ENCODE results near the gene RPL36AL.

The RPL36AL gene

GRCh38 chr14:49607583-49607982 is 12.8 kb downstream of the RPL36AL start:
- CTCF ChIA-PET: interaction anchor here (1.0 to 1.2 kb wide), 2 partner anchors 11 to 13 kb away, joined by 3 read pairs; partner anchors contain the start of genes MGAT2 and RPL36AL

GRCh38 chr14:49598485-49599300 is 21.7 kb downstream of the RPL36AL start, which contains the start of gene LRR1:
Gene LRR1, plus strand, starts transcription at chr14:49598940. Its CDS starts 81 bp downstream, at chr14:49599021.
- H3K9me3 ChIP-seq (ENCODE audit: control extremely low read depth in 1 of 5, control insufficient read depth in 4 of 5, insufficient read depth in 2 of 5, low read depth in 1 of 5, low read length in 4 of 5): no peaks in the 10 kb centered on the region
- peak within 1 kb of the TSS; percentile 97 to 99 for H3K27ac ChIP-seq (ENCODE audit: insufficient read depth in 1 of 2, low read depth in 1 of 2, low read length in 2 of 2, poor library complexity in 1 of 2, severe bottlenecking in 2 of 2)
- peak; percentile 80 to 91 (median 87) for DNase-seq
- H3K4me1 ChIP-seq (ENCODE audit: control extremely low read depth in 1 of 4, control insufficient read depth in 4 of 4, insufficient read depth in 4 of 4, low read length in 3 of 4): peaks cover 18 to 48% (median 32%) of the 10 kb centered on the region in 4 experiments
- WGBS (ENCODE audit: insufficient coverage): under 1% methylated on average over 59 of the region's 77 CpGs
- ChIA-PET CTCF (interaction anchor here (0.7 to 3.4 kb wide), 4 partner anchors 11 to 101 kb away, joined by 3 to 20 read pairs (median 4); partner anchors contain the start of genes DNAAF2 and RPS29), POLR2A (interaction anchor here (0.6 to 2.3 kb wide), 5 partner anchors 12 to 35 kb away, joined by 3 to 16 read pairs (median 9); partner anchors contain the start of genes DNAAF2, MGAT2, RPL36AL and RPS29)
- H3K4me3 ChIP-seq (ENCODE audit: control insufficient read depth in 1 of 7, extremely low read depth in 1 of 7, insufficient read depth in 4 of 7, low read depth in 2 of 7, low read length in 6 of 7): peak within 1 kb of the TSS; percentile 88 to 98 (median 95)
- peaks cover 0 to 12% (median 0%) of the 10 kb centered on the region in 4 experiments for H3K36me3 ChIP-seq (ENCODE audit: control insufficient read depth in 4 of 4, insufficient read depth in 4 of 4, low read length in 3 of 4)
- no peaks in the 10 kb centered on the region for H3K27me3 ChIP-seq (replicated peaks in 2 of 5; ENCODE audit: control insufficient read depth in 4 of 5, insufficient read depth in 5 of 5, low read length in 4 of 5)

More at GRCh38 chr14:49607583-49607982, 12.8 kb downstream of the RPL36AL start:
- POLR2A ChIA-PET: no interaction called here
- no peaks in the 10 kb centered on the region for H3K9me3 ChIP-seq (ENCODE audit: control extremely low read depth in 1 of 5, control insufficient read depth in 4 of 5, insufficient read depth in 2 of 5, low read depth in 1 of 5, low read length in 4 of 5)
- peaks cover 4 to 50% (median 18%) of the 10 kb centered on the region in 4 experiments for H3K36me3 ChIP-seq (ENCODE audit: control insufficient read depth in 4 of 4, insufficient read depth in 4 of 4, low read length in 3 of 4)
- no peak overlapping the region for H3K4me3 ChIP-seq (ENCODE audit: control insufficient read depth in 1 of 7, extremely low read depth in 1 of 7, insufficient read depth in 4 of 7, low read depth in 2 of 7, low read length in 6 of 7)
- DNase-seq: no peak
- no peak overlapping the region for H3K27ac ChIP-seq (ENCODE audit: insufficient read depth in 1 of 2, low read depth in 1 of 2, low read length in 2 of 2, poor library complexity in 1 of 2, severe bottlenecking in 2 of 2)
- 97% methylated on average over 3 of the region's 6 CpGs for WGBS (ENCODE audit: insufficient coverage)
- H3K27me3 ChIP-seq (replicated peaks in 2 of 5; ENCODE audit: control insufficient read depth in 4 of 5, insufficient read depth in 5 of 5, low read length in 4 of 5): no peaks in the 10 kb centered on the region
- no peaks in the 10 kb centered on the region for H3K4me1 ChIP-seq (ENCODE audit: control extremely low read depth in 1 of 4, control insufficient read depth in 4 of 4, insufficient read depth in 4 of 4, low read length in 3 of 4)

- no peak for DNase-seq
- Histone ChIP-seq H3K27me3 (replicated peaks in 2 of 5; ENCODE audit: control insufficient read depth in 4 of 5, insufficient read depth in 5 of 5, low read length in 4 of 5) (no peaks in the 10 kb centered on the region), H3K36me3 (ENCODE audit: control insufficient read depth in 4 of 4, insufficient read depth in 4 of 4, low read length in 3 of 4) (peaks cover 0 to 10% (median 0%) of the 10 kb centered on the region in 4 experiments), H3K4me1 (ENCODE audit: control extremely low read depth in 1 of 4, control insufficient read depth in 4 of 4, insufficient read depth in 4 of 4, low read length in 3 of 4) (peaks cover 19 to 48% (median 32%) of the 10 kb centered on the region in 4 experiments), H3K27ac (ENCODE audit: insufficient read depth in 1 of 2, low read depth in 1 of 2, low read length in 2 of 2, poor library complexity in 1 of 2, severe bottlenecking in 2 of 2) (peak overlapping the region; percentile 97 to 99), H3K9me3 (ENCODE audit: control extremely low read depth in 1 of 5, control insufficient read depth in 4 of 5, insufficient read depth in 2 of 5, low read depth in 1 of 5, low read length in 4 of 5) (no peaks in the 10 kb centered on the region), H3K4me3 (ENCODE audit: control insufficient read depth in 1 of 7, extremely low read depth in 1 of 7, insufficient read depth in 4 of 7, low read depth in 2 of 7, low read length in 6 of 7) (peak overlapping the region; percentile 88 to 98 (median 95))
- POLR2A ChIA-PET: interaction anchor here (1.0 to 2.3 kb wide), 4 partner anchors 12 to 36 kb away, joined by 3 to 16 read pairs (median 9); partner anchors contain the start of genes DNAAF2, MGAT2, RPL36AL and RPS29
- CTCF ChIA-PET: interaction anchor here (0.6 to 3.4 kb wide), 5 partner anchors 11 to 100 kb away, joined by 3 to 20 read pairs (median 3); partner anchors contain the start of genes MGAT2, RPL36AL and RPS29
- WGBS (ENCODE audit: insufficient coverage): 0% methylated on average over 15 of the region's 15 CpGs
Measured at GRCh38 chr14:49598189-49598484, 22.3 kb downstream of the RPL36AL start.

GRCh38 chr14:49594347-49595091 is 25.9 kb downstream of the RPL36AL start:
- peak; percentile 80 to 94 (median 89) for DNase-seq
- no peaks in the 10 kb centered on the region for H3K9me3 ChIP-seq (ENCODE audit: control extremely low read depth in 1 of 5, control insufficient read depth in 4 of 5, insufficient read depth in 2 of 5, low read depth in 1 of 5, low read length in 4 of 5)
- ChIA-PET POLR2A (interaction anchor here (1.1 to 2.5 kb wide), 3 partner anchors 8 to 40 kb away, joined by 8 to 13 read pairs (median 11); partner anchors contain the start of genes MGAT2, RPL36AL and RPS29), CTCF (interaction anchor here (1.3 to 2.2 kb wide), 5 partner anchors 8 to 40 kb away, joined by 3 to 15 read pairs (median 9); partner anchors contain the start of genes DNAAF2, MGAT2, RPL36AL and RPS29)
- H3K27ac ChIP-seq (ENCODE audit: insufficient read depth in 1 of 2, low read depth in 1 of 2, low read length in 2 of 2, poor library complexity in 1 of 2, severe bottlenecking in 2 of 2): peak overlapping the region; percentile 75 to 89
- no peaks in the 10 kb centered on the region for H3K27me3 ChIP-seq (replicated peaks in 2 of 5; ENCODE audit: control insufficient read depth in 4 of 5, insufficient read depth in 5 of 5, low read length in 4 of 5)
- 5% methylated on average over 4 of the region's 4 CpGs for WGBS (ENCODE audit: insufficient coverage)
- H3K4me3 ChIP-seq (ENCODE audit: control insufficient read depth in 1 of 7, extremely low read depth in 1 of 7, insufficient read depth in 4 of 7, low read depth in 2 of 7, low read length in 6 of 7): peak overlapping the region in 2 of 7 experiments; percentile 16 to 46
- H3K4me1 ChIP-seq (ENCODE audit: control extremely low read depth in 1 of 4, control insufficient read depth in 4 of 4, insufficient read depth in 4 of 4, low read length in 3 of 4): peaks cover 19 to 41% (median 30%) of the 10 kb centered on the region in 4 experiments
- no peaks in the 10 kb centered on the region for H3K36me3 ChIP-seq (ENCODE audit: control insufficient read depth in 4 of 4, insufficient read depth in 4 of 4, low read length in 3 of 4)

- H3K36me3 ChIP-seq (ENCODE audit: control insufficient read depth in 4 of 4, insufficient read depth in 4 of 4, low read length in 3 of 4): no peaks in the 10 kb centered on the region
- ChIA-PET POLR2A (interaction anchor here (0.7 kb wide), 1 partner anchor 31 kb away, joined by 4 read pairs; no protein-coding TSS in a partner anchor), CTCF (no interaction called here)
- no peak overlapping the region for H3K27ac ChIP-seq (ENCODE audit: insufficient read depth in 1 of 2, low read depth in 1 of 2, low read length in 2 of 2, poor library complexity in 1 of 2, severe bottlenecking in 2 of 2)
- peak in 1 of 3 donors; percentile 27 for DNase-seq
- WGBS (ENCODE audit: insufficient coverage): no CpG with 5 or more reads among the region's 3 CpGs
- no peak overlapping the region for H3K4me3 ChIP-seq (ENCODE audit: control insufficient read depth in 1 of 7, extremely low read depth in 1 of 7, insufficient read depth in 4 of 7, low read depth in 2 of 7, low read length in 6 of 7)
- H3K9me3 ChIP-seq (ENCODE audit: control extremely low read depth in 1 of 5, control insufficient read depth in 4 of 5, insufficient read depth in 2 of 5, low read depth in 1 of 5, low read length in 4 of 5): no peaks in the 10 kb centered on the region
- peaks cover 19 to 37% (median 27%) of the 10 kb centered on the region in 4 experiments for H3K4me1 ChIP-seq (ENCODE audit: control extremely low read depth in 1 of 4, control insufficient read depth in 4 of 4, insufficient read depth in 4 of 4, low read length in 3 of 4)
- H3K27me3 ChIP-seq (replicated peaks in 2 of 5; ENCODE audit: control insufficient read depth in 4 of 5, insufficient read depth in 5 of 5, low read length in 4 of 5): no peaks in the 10 kb centered on the region
Measured at GRCh38 chr14:49593016-49593415, 27.4 kb downstream of the RPL36AL start.

GRCh38 chr14:49589387-49589786 is 31.0 kb downstream of the RPL36AL start:
- WGBS (ENCODE audit: insufficient coverage): no CpG with 5 or more reads among the region's 3 CpGs
- no peaks in the 10 kb centered on the region for H3K27me3 ChIP-seq (replicated peaks in 2 of 5; ENCODE audit: control insufficient read depth in 4 of 5, insufficient read depth in 5 of 5, low read length in 4 of 5)
- no peaks in the 10 kb centered on the region for H3K9me3 ChIP-seq (ENCODE audit: control extremely low read depth in 1 of 5, control insufficient read depth in 4 of 5, insufficient read depth in 2 of 5, low read depth in 1 of 5, low read length in 4 of 5)
- no peak overlapping the region for H3K27ac ChIP-seq (ENCODE audit: insufficient read depth in 1 of 2, low read depth in 1 of 2, low read length in 2 of 2, poor library complexity in 1 of 2, severe bottlenecking in 2 of 2)
- CTCF ChIA-PET: no interaction called here
- H3K36me3 ChIP-seq (ENCODE audit: control insufficient read depth in 4 of 4, insufficient read depth in 4 of 4, low read length in 3 of 4): peaks cover 0 to 4% (median under 1%) of the 10 kb centered on the region in 4 experiments
- POLR2A ChIA-PET: no interaction called here
- H3K4me3 ChIP-seq (ENCODE audit: control insufficient read depth in 1 of 7, extremely low read depth in 1 of 7, insufficient read depth in 4 of 7, low read depth in 2 of 7, low read length in 6 of 7): no peak overlapping the region
- DNase-seq: no peak
- peaks cover 9 to 16% (median 12%) of the 10 kb centered on the region in 4 experiments for H3K4me1 ChIP-seq (ENCODE audit: control extremely low read depth in 1 of 4, control insufficient read depth in 4 of 4, insufficient read depth in 4 of 4, low read length in 3 of 4)
